ENCODE data around the gene TFPI. TPM values are rescaled to one million over a fixed set of nuclear protein-coding genes. Genes with fewer than 3 reads are reported as not detected.

Gene TFPI
- total RNA-seq, 2 donors from 2014 or later: 33.0 to 34.3 TPM

- TF ChIP-seq, protein P1, sequence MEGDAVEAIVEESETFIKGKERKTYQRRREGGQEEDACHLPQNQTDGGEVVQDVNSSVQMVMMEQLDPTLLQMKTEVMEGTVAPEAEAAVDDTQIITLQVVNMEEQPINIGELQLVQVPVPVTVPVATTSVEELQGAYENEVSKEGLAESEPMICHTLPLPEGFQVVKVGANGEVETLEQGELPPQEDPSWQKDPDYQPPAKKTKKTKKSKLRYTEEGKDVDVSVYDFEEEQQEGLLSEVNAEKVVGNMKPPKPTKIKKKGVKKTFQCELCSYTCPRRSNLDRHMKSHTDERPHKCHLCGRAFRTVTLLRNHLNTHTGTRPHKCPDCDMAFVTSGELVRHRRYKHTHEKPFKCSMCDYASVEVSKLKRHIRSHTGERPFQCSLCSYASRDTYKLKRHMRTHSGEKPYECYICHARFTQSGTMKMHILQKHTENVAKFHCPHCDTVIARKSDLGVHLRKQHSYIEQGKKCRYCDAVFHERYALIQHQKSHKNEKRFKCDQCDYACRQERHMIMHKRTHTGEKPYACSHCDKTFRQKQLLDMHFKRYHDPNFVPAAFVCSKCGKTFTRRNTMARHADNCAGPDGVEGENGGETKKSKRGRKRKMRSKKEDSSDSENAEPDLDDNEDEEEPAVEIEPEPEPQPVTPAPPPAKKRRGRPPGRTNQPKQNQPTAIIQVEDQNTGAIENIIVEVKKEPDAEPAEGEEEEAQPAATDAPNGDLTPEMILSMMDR (conservative IDR thresholded peaks at IDR 0.05): no peak
- Mint-ChIP-seq H3K4me1 (peaks cover 44% of the 10 kb centered on the region), H3K36me3 (ENCODE audit: low read depth) (peaks cover 2% of the 10 kb centered on the region), H3K9me3 (peaks cover 4% of the 10 kb centered on the region), H3K4me3 (no peak overlapping the region), H3K27me3 (ENCODE audit: insufficient read depth) (no peaks in the 10 kb centered on the region), H3K27ac (no peak overlapping the region)
- 80 to 83% methylated on average over 1 of the region's 1 CpG for WGBS, 2 experiments (ENCODE audit: insufficient coverage in 1 of 2, insufficient read length in 1 of 2)
- Histone ChIP-seq H3K36me3 (ENCODE audit: control insufficient read depth, insufficient read depth, low read length) (no peaks in the 10 kb centered on the region), H3K9me3 (ENCODE audit: control insufficient read depth, low read length) (no peaks in the 10 kb centered on the region), H3K4me1 (ENCODE audit: control insufficient read depth, insufficient read depth, low read length) (peaks cover 3% of the 10 kb centered on the region), H3K27me3 (ENCODE audit: control insufficient read depth, insufficient read depth, low read length, poor library complexity, severe bottlenecking) (no peaks in the 10 kb centered on the region), H3K27ac (ENCODE audit: low read depth, low read length) (no peak overlapping the region), H3K9ac (ENCODE audit: extremely low read depth, low read length, poor library complexity, severe bottlenecking) (no peak overlapping the region), H3K4me3 (ENCODE audit: low read length) (no peak overlapping the region)
- DNase-seq: no peak
Measured at GRCh38 chr2:187528042-187528441, 26.2 kb downstream of the TFPI start.

DNA sequence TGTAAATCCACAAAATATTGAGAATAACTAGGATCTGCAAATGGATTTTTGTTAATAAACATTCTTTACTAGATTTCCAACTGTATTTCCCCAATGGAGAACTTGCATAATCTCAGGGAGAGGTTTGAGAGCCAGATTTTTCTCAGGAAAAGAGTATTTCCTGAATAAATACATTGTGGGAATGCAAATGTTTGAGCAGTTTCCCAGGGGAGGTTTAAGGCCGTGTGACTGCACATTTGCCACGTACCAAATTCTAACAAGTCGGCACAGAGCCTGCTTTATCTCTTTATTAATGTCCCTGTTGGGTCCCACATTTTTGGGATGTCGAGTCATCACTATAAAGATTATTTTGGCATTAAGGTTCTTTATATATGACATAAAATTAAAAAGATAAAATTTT, 27.0 kb downstream of the TFPI start:
- peaks cover 41% of the 10 kb centered on the region for H3K4me1 Mint-ChIP-seq
- whole genome bisulfite sequencing, 2 experiments (ENCODE audit: insufficient coverage in 1 of 2, insufficient read length in 1 of 2): 17 to 68% methylated on average over 1 to 3 of the region's 4 CpGs
- peak overlapping the region; percentile 22 for H3K4me3 Mint-ChIP-seq

DNA sequence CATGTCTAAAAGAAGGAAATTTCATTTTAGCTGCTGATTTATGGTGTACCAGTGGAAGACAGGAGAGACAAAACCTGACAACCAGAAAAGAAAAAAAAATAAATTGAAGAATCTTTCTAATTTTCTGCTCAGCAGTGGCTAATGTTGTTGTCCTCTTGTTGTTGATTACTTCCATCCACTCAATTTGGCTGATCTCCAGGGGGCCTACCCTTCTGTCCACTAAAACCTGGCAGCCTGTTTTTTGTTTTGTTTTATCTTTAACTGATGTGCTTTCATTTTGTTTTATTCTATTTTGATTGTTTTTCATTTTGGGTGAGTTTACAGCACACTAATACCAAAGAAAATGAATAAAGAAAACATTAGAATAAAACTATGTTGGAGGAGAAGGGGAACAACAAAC, 27.4 kb downstream of the TFPI start:
- peaks cover 3% of the 10 kb centered on the region for H3K4me1 ChIP-seq (ENCODE audit: control insufficient read depth, insufficient read depth, low read length)
- no peaks in the 10 kb centered on the region for H3K27me3 ChIP-seq (ENCODE audit: control insufficient read depth, insufficient read depth, low read length, poor library complexity, severe bottlenecking)
- H3K4me3 ChIP-seq (ENCODE audit: low read length): peak overlapping the region; percentile 9
- Mint-ChIP-seq H3K27ac (peak overlapping the region; percentile 93), H3K36me3 (ENCODE audit: low read depth) (peaks cover 6% of the 10 kb centered on the region), H3K4me3 (peak overlapping the region; percentile 22), H3K27me3 (ENCODE audit: insufficient read depth) (no peaks in the 10 kb centered on the region), H3K9me3 (peaks cover 6% of the 10 kb centered on the region), H3K4me1 (peaks cover 41% of the 10 kb centered on the region)
- no peak for DNase-seq
- no peaks in the 10 kb centered on the region for H3K9me3 ChIP-seq (ENCODE audit: control insufficient read depth, low read length)
- TF ChIP-seq, protein P1 (conservative IDR thresholded peaks at IDR 0.05): no peak
- H3K27ac ChIP-seq (ENCODE audit: low read depth, low read length): peak overlapping the region; percentile 64
- no peaks in the 10 kb centered on the region for H3K36me3 ChIP-seq (ENCODE audit: control insufficient read depth, insufficient read depth, low read length)
- no peak overlapping the region for H3K9ac ChIP-seq (ENCODE audit: extremely low read depth, low read length, poor library complexity, severe bottlenecking)

More for the DNA sequence above, 27.0 kb downstream of the TFPI start:
- Mint-ChIP-seq H3K9me3 (peaks cover 1% of the 10 kb centered on the region), H3K36me3 (ENCODE audit: low read depth) (peaks cover 1% of the 10 kb centered on the region), H3K27ac (peak overlapping the region; percentile 93), H3K27me3 (ENCODE audit: insufficient read depth) (no peaks in the 10 kb centered on the region)
- TF ChIP-seq, protein P1 (conservative IDR thresholded peaks at IDR 0.05): no peak
- no peak for DNase-seq
- H3K27ac ChIP-seq (ENCODE audit: low read depth, low read length): peak overlapping the region; percentile 64
- no peaks in the 10 kb centered on the region for H3K27me3 ChIP-seq (ENCODE audit: control insufficient read depth, insufficient read depth, low read length, poor library complexity, severe bottlenecking)
- no peaks in the 10 kb centered on the region for H3K9me3 ChIP-seq (ENCODE audit: control insufficient read depth, low read length)
- H3K4me1 ChIP-seq (ENCODE audit: control insufficient read depth, insufficient read depth, low read length): peaks cover 3% of the 10 kb centered on the region
- H3K9ac ChIP-seq (ENCODE audit: extremely low read depth, low read length, poor library complexity, severe bottlenecking): no peak overlapping the region
- no peaks in the 10 kb centered on the region for H3K36me3 ChIP-seq (ENCODE audit: control insufficient read depth, insufficient read depth, low read length)
- peak overlapping the region; percentile 9 for H3K4me3 ChIP-seq (ENCODE audit: low read length)
